Activated CD8-positive, alpha-beta T cell treated with anti-CD3 and anti-CD28 coated beads for 36 hours (primary cell): ENCODE data around the gene PRR30. TPM values are rescaled to one million over a fixed set of nuclear protein-coding genes. Genes with fewer than 3 reads are reported as not detected.

Experiments
- ATAC-seq: fragments of 200-7000 bp; cut with Tn5 transposase; one replicate; pipeline ENCODE4 v1.10.0; 2021; ENCODE audit warnings: mild to moderate bottlenecking, moderate library complexity
- CTCF ChIA-PET: fragments of 350-600 bp; sonication (Branson Sonifier 250); formaldehyde crosslinking; loops from one replicate; lab custom pipeline; 2021; ENCODE audit warnings: antibody characterized with exemption; lab: Charles Lee
- POLR2A ChIA-PET: fragments of 350-600 bp; sonication (Branson Sonifier 250); formaldehyde crosslinking; loops from one replicate; lab custom pipeline; 2021; ENCODE audit warnings: antibody characterized with exemption; lab: Charles Lee
- DNase-seq: peaks from one replicate; pipeline ENCODE4 v3.0.0-alpha.2; 2020
- H3K27ac Mint-ChIP-seq: one replicate; pipeline ENCODE4 v1.8.0; 2021; ENCODE audit warnings: mild to moderate bottlenecking, mixed read lengths
- H3K27me3 Mint-ChIP-seq: one replicate; pipeline ENCODE4 v1.8.0; 2021; ENCODE audit warnings: mixed read lengths
- H3K36me3 Mint-ChIP-seq: one replicate; pipeline ENCODE4 v1.8.0; 2021; ENCODE audit warnings: low read depth, mixed read lengths
- H3K4me1 Mint-ChIP-seq: one replicate; pipeline ENCODE4 v1.8.0; 2021; ENCODE audit warnings: low read depth, mixed read lengths
- H3K4me3 Mint-ChIP-seq: one replicate; pipeline ENCODE4 v1.8.0; 2021; ENCODE audit warnings: mild to moderate bottlenecking, moderate library complexity, mixed read lengths
- H3K9me3 Mint-ChIP-seq: one replicate; pipeline ENCODE4 v1.8.0; 2021; ENCODE audit warnings: mixed read lengths
- CTCF ChIP-seq: fragments of 200-600 bp; IDR thresholded peaks from one replicate; pipeline ENCODE4 v1.8.0; 2022; ENCODE audit warnings: antibody characterized with exemption, mild to moderate bottlenecking
- intact Hi-C: fragments of 100-400 bp; cut with micrococcal nuclease; formaldehyde crosslinking; loops from one replicate; pipeline ENCODE4 v1.10.0; 2022
- total RNA-seq, 2 experiments: library from RNA; stranded (reverse); gene quantifications; one replicate each; pipeline ENCODE4 v1.2.3, GENCODE V29; 2021

The PRR30 gene
- total RNA-seq, 2 experiments from 2014 or later = not detected

GRCh38 chr2:27093430-27094352 is 45.5 kb downstream of the PRR30 start:
- no peak for DNase-seq
- CTCF ChIA-PET = interaction anchor here (1.0 to 1.9 kb wide), 3 partner anchors 19 to 187 kb away, joined by 3 to 7 read pairs (median 5); no protein-coding TSS in a partner anchor
- Mint-ChIP-seq H3K9me3 (no peaks in the 10 kb centered on the region), H3K36me3 (no peaks in the 10 kb centered on the region), H3K4me3 (no peak overlapping the region), H3K27me3 (no peaks in the 10 kb centered on the region), H3K27ac (no peak overlapping the region), H3K4me1 (no peaks in the 10 kb centered on the region)
- POLR2A ChIA-PET = no interaction called here
- TF ChIP-seq CTCF = no peak
- no peak for ATAC-seq
- intact Hi-C loops = loop anchor here (10.0 kb wide), 1 partner anchor 121 kb away; the partner anchor contains the start of genes ATRAID, CAD and SLC5A6

GRCh38 chr2:27092696-27093429 is 46.3 kb downstream of the PRR30 start:
- intact Hi-C loops = loop anchor here (10.0 kb wide), 1 partner anchor 122 kb away; the partner anchor contains the start of genes ATRAID, CAD and SLC5A6
- Mint-ChIP-seq H3K4me1 (peaks cover under 1% of the 10 kb centered on the region), H3K4me3 (no peak overlapping the region), H3K9me3 (no peaks in the 10 kb centered on the region), H3K27ac (no peak overlapping the region), H3K27me3 (no peaks in the 10 kb centered on the region), H3K36me3 (no peaks in the 10 kb centered on the region)
- no peak for TF ChIP-seq CTCF
- CTCF ChIA-PET = interaction anchor here (1.0 to 1.9 kb wide), 3 partner anchors 18 to 188 kb away, joined by 3 to 7 read pairs (median 5); no protein-coding TSS in a partner anchor
- POLR2A ChIA-PET = no interaction called here
- no peak for ATAC-seq
- no peak for DNase-seq

- Mint-ChIP-seq H3K27me3 (no peaks in the 10 kb centered on the region), H3K9me3 (no peaks in the 10 kb centered on the region), H3K27ac (no peak overlapping the region), H3K4me1 (peaks cover 8% of the 10 kb centered on the region), H3K36me3 (no peaks in the 10 kb centered on the region), H3K4me3 (no peak overlapping the region)
- TF ChIP-seq CTCF = no peak
- ChIA-PET POLR2A (no interaction called here), CTCF (interaction anchor here (1.6 to 1.9 kb wide), 2 partner anchors 99 to 130 kb away, joined by 3 to 5 read pairs; no protein-coding TSS in a partner anchor)
- DNase-seq = no peak
- no peak for ATAC-seq
- intact Hi-C loops = loop anchor here (10.0 kb wide), 1 partner anchor 123 kb away; the partner anchor contains the start of genes ATRAID, CAD and SLC5A6
Measured at GRCh38 chr2:27091746-27092695, 47.2 kb downstream of the PRR30 start.

GRCh38 chr2:27089111-27089954 is 49.9 kb downstream of the PRR30 start:
- CTCF ChIA-PET = interaction anchor here (1.6 kb wide), 1 partner anchor 191 kb away, joined by 5 read pairs; no protein-coding TSS in a partner anchor
- H3K27me3 Mint-ChIP-seq = no peaks in the 10 kb centered on the region
- POLR2A ChIA-PET = interaction anchor here (0.6 kb wide), 2 partner anchors 339 to 1458 kb away, joined by 3 to 4 read pairs; partner anchors contain the start of gene NRBP1
- intact Hi-C loops = loop anchor here (5.0 kb wide), 1 partner anchor 127 kb away; no protein-coding TSS in a partner anchor
- TF ChIP-seq CTCF = no peak
- H3K36me3 Mint-ChIP-seq = no peaks in the 10 kb centered on the region
- H3K4me3 Mint-ChIP-seq = no peak overlapping the region
- ATAC-seq (no peak), DNase-seq (no peak)
- H3K9me3 Mint-ChIP-seq = no peaks in the 10 kb centered on the region
- no peak overlapping the region for H3K27ac Mint-ChIP-seq
- H3K4me1 Mint-ChIP-seq = peaks cover 14% of the 10 kb centered on the region
